ENCODE measurements around the gene CD79A.
A peak's percentile ranks its signal among the peaks of the same experiment; 100 is the strongest.

The CD79A gene

DNA sequence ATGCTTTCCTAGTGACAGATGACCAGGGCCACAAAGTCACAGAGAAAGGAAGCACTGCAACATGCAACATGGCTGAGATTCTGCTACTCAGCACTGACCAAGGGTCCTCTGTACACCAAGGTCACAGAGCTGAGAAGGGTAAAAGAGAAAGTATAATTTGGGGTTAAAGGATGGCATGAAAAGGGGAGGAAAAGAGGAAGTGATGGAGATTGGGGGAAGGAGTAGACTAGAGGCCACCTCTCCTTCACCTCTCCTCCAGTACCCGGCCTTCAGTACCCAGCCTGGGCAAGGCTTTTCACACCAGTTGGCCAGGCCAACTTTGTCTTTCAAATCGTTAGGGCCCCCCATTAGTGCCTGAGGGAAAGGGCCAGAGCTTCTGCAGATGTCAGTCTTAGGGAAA, 23.3 kb upstream of the CD79A start:
- no peak for TF ChIP-seq POLR2AphosphoS5 (IDR thresholded peaks at IDR 0.05; ENCODE audit: low read depth, low read length)
- TF ChIP-seq, protein P1, sequence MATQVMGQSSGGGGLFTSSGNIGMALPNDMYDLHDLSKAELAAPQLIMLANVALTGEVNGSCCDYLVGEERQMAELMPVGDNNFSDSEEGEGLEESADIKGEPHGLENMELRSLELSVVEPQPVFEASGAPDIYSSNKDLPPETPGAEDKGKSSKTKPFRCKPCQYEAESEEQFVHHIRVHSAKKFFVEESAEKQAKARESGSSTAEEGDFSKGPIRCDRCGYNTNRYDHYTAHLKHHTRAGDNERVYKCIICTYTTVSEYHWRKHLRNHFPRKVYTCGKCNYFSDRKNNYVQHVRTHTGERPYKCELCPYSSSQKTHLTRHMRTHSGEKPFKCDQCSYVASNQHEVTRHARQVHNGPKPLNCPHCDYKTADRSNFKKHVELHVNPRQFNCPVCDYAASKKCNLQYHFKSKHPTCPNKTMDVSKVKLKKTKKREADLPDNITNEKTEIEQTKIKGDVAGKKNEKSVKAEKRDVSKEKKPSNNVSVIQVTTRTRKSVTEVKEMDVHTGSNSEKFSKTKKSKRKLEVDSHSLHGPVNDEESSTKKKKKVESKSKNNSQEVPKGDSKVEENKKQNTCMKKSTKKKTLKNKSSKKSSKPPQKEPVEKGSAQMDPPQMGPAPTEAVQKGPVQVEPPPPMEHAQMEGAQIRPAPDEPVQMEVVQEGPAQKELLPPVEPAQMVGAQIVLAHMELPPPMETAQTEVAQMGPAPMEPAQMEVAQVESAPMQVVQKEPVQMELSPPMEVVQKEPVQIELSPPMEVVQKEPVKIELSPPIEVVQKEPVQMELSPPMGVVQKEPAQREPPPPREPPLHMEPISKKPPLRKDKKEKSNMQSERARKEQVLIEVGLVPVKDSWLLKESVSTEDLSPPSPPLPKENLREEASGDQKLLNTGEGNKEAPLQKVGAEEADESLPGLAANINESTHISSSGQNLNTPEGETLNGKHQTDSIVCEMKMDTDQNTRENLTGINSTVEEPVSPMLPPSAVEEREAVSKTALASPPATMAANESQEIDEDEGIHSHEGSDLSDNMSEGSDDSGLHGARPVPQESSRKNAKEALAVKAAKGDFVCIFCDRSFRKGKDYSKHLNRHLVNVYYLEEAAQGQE (IDR thresholded peaks at IDR 0.05; ENCODE audit: insufficient read depth in 1 of 2, low read depth in 2 of 2, low read length in 2 of 2), result no peak
- TF ChIP-seq TAF1 (IDR thresholded peaks at IDR 0.05; ENCODE audit: borderline replicate concordance, insufficient read depth, low read length), result no peak
- TF ChIP-seq SIN3A (IDR thresholded peaks at IDR 0.05; ENCODE audit: borderline replicate concordance, insufficient read depth, low read length), result no peak
- TF ChIP-seq FOXP2 (optimal IDR thresholded peaks at IDR 0.05; ENCODE audit: borderline replicate concordance, extremely low read depth, extremely low read length, insufficient read depth), result no peak

DNA sequence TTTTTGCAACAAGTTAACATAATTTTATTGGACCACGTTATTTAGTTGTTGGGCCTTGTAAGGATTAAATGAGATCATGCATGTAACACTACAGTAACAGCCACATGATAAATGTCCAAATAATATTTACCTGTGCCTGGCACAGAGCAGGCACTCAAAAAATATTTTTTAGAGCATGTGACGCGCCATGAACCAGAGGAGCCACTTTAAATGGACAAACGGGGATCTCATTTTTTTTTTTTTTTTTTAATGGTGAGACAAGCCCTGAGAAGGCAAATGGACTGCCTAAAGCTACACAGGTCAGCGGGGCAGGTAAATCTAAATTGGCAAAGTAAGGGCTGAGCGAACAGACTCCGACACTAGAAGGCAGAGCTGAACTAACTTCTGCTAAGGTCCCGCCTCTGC, 17.9 kb upstream of the CD79A start:
- TF ChIP-seq TAF1 (IDR thresholded peaks at IDR 0.05; ENCODE audit: borderline replicate concordance, insufficient read depth, low read length) (no peak), POLR2AphosphoS5 (IDR thresholded peaks at IDR 0.05; ENCODE audit: low read depth, low read length) (no peak), SIN3A (IDR thresholded peaks at IDR 0.05; ENCODE audit: borderline replicate concordance, insufficient read depth, low read length) (no peak), FOXP2 (optimal IDR thresholded peaks at IDR 0.05; ENCODE audit: borderline replicate concordance, extremely low read depth, extremely low read length, insufficient read depth) (no peak)
- TF ChIP-seq, protein P1 (IDR thresholded peaks at IDR 0.05; ENCODE audit: insufficient read depth in 1 of 2, low read depth in 2 of 2, low read length in 2 of 2), result no peak

DNA sequence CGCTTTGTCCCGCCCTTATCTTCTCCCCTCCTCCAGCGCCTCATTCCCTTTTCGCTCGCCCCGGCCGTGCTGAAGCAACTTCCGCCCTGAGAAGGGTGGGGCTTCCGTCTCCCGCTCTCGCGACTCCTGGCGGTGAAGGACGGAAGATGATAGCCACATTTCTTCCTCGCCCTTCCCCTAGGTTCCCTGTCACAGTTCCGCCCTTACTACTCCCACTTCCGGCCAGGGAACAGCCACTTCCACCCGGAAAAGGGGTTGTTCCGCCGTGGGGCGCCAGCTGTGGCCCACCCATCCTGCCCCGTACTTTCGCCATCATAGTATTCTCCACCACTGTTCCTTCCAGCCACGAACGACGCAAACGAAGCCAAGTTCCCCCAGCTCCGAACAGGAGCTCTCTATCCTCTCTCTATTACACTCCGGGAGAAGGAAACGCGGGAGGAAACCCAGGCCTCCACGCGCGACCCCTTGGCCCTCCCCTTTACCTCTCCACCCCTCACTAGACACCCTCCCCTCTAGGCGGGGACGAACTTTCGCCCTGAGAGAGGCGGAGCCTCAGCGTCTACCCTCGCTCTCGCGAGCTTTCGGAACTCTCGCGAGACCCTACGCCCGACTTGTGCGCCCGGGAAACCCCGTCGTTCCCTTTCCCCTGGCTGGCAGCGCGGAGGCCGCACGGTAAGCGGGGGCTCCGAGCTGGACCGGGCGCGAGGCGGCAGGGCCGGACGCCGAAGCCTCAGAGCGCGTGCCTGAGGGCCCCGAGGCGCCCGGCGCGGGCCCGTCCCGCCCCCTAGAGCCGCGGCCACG, 17.3 kb upstream of the CD79A start, which contains the start of gene RPS19:
Gene RPS19 (plus strand): TSS at position 638 of the 801 bp plus-strand sequence. CDS start 520 bp downstream, outside the sequence.
- TF ChIP-seq POLR2AphosphoS5 (IDR thresholded peaks at IDR 0.05; ENCODE audit: low read depth, low read length) (peak; percentile 89), SIN3A (IDR thresholded peaks at IDR 0.05; ENCODE audit: borderline replicate concordance, insufficient read depth, low read length) (peak; percentile 97), TAF1 (IDR thresholded peaks at IDR 0.05; ENCODE audit: borderline replicate concordance, insufficient read depth, low read length) (peak; percentile 94), FOXP2 (optimal IDR thresholded peaks at IDR 0.05; ENCODE audit: borderline replicate concordance, extremely low read depth, extremely low read length, insufficient read depth) (peak; percentile 75)
- TF ChIP-seq, protein P1 (IDR thresholded peaks at IDR 0.05; ENCODE audit: insufficient read depth in 1 of 2, low read depth in 2 of 2, low read length in 2 of 2), result peak; percentile 16 to 64; a peak in 1 of 4 replicates

DNA sequence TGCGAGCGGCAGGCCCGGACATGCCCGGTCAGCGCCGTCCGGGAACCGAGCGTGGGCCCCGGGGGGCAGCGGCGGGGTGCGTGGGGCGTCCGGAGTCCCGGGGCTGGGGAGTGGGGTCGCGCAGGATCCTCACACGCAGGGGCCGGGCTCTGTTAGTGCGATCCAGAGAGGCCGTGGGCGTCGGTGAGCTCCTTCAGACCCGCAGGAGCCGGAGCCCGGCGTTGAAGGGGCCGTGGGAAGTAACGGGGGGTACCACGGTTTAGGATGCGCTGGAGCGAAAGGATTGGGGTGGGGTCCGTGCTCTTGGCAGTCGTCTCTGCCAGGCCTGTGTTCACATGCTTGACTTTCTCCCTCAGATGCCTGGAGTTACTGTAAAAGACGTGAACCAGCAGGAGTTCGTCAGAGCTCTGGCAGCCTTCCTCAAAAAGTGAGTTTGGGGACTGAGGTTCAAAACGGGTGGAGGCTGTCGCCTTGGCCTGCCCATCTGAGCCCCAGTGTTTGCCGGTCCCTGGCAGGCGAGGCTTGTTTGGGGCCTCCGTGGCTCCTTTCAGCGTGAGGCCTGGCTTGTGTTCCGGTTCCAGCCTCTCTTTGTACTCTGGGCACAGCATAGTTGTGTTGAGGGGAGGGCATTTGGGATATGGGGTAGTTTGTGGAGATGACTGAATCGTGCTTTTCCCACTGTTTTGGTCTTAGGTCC, 16.5 kb upstream of the CD79A start:
- TF ChIP-seq, protein P1 (IDR thresholded peaks at IDR 0.05; ENCODE audit: insufficient read depth in 1 of 2, low read depth in 2 of 2, low read length in 2 of 2), result no peak
- TF ChIP-seq POLR2AphosphoS5 (IDR thresholded peaks at IDR 0.05; ENCODE audit: low read depth, low read length) (no peak; the same call in 1 of the 2 replicates), FOXP2 (optimal IDR thresholded peaks at IDR 0.05; ENCODE audit: borderline replicate concordance, extremely low read depth, extremely low read length, insufficient read depth) (no peak), TAF1 (IDR thresholded peaks at IDR 0.05; ENCODE audit: borderline replicate concordance, insufficient read depth, low read length) (peak; percentile 24; the same call in 1 of the 2 replicates)

Data from PFSK-1 (cell line).